HG02763 (cell line): ENCODE data around the gene FAT1.
"Not testable (repeated sequence)": the region's sequence is repeated elsewhere in the genome, so short reads cannot be mapped to it uniquely, and the experiment has no call there.

Experiments
- ATAC-seq: cut with Tn5 transposase; IDR thresholded peaks from one replicate; pipeline ENCODE4 v1.9.1; 2021; ENCODE audit warnings: mild to moderate bottlenecking, moderate library complexity; ENCODE audit not compliant: unreplicated experiment

Gene FAT1

GRCh38 chr4:186659935-186660334 lies 63.7 kb downstream of the FAT1 start:
- ATAC-seq: no peak

GRCh38 chr4:186659456-186659855 lies 64.2 kb downstream of the FAT1 start:
- ATAC-seq: not testable (repeated sequence)

- no peak for ATAC-seq
Measured at GRCh38 chr4:186658657-186659056, 65.0 kb downstream of the FAT1 start.

GRCh38 chr4:186657764-186658163 lies 65.9 kb downstream of the FAT1 start:
- no peak for ATAC-seq

- no peak for ATAC-seq
Measured at GRCh38 chr4:186653969-186654368, 69.7 kb downstream of the FAT1 start.

DNA sequence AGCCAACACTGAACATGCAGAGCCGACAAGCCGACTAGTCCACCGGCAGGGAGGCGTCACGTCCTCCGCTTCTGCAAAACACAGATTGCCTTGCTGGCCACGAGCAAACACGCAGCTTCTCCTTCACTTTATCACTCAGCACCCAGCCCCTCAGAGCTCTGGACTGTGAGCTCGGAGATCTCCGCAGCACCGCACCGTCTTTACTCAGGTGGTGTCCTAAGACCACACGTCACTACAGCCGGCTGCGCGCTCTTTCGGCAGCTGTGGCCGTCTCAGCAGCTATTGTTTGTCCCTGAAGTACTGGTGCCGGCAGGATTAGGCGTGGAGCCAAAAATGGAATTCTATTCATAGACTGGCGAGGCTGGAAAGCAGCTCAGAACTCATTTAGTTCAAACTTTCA lies 72.0 kb downstream of the FAT1 start:
- ATAC-seq: no peak

DNA sequence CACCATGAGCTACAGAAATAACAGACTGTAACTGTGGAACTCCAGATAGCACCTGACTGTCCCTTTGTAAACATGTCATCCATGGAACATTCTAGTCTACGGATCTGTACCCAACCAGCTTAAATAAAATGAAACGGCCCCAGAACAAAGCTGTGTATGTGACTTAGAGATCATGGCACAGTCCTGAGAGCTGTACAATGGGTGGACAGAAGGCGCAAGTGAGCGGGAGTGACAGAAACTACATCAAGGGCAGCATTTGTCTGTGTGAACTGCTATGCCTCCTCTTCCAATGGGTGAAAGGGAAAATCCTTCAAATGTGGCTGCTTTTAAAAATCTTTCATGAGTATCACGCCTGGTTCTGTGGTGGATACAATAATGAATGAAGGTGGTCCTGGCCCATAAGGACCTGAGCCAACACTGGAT lies 72.5 kb downstream of the FAT1 start:
- ATAC-seq: no peak

DNA sequence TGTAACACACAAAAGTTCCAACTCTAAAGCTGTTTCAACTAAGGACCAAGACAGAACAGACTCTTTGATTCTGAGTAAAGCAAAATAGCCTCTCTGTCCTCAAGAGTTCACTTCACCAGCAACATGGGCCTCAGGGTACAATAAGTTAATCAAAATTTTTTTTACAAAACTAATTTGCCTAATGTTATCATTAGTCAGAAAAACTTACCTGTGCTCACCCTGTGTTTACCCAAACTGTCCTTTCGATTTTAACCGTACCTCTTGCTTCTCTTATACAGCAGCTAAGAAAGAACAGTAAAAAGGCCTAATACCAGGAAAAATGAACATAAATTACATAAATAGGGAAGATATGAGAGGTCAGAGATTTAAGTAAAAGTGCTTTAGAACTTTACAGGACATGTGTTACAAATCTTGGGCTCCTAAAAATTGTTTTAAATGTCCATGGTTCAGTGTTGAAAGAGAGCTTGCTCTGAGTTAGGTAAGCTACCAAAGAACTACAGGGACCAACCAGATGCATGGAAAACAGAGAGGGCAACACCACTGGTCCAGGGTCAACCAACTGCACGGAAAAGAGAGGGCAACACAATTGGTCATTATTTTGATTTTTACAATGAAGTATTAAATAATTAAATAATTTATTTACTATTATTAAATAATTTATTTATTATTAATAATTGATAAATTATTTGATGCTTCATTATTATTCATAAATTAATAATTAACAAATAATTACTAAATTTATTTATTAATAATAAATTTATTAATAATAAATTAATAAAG lies 73.1 kb downstream of the FAT1 start:
- ATAC-seq: no peak

DNA sequence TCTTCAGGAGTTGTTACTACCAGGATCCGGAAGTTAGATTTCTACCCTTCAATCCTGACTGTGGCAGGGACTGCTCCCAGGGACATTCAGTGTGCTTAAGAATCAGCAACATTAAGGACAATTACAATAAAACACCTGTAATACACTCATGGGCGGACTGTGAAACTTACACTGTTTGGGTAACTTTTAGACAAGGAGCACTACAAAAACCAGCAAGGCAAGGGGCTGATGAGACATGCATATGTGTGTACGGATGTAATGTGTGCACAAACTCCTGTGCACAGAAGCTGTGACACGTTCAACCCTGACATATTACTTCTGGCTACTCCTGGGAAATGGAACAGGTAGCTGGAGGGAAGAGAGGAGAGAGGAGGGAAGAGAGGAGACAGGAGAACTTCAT lies 75.8 kb downstream of the FAT1 start:
- ATAC-seq: no peak

DNA sequence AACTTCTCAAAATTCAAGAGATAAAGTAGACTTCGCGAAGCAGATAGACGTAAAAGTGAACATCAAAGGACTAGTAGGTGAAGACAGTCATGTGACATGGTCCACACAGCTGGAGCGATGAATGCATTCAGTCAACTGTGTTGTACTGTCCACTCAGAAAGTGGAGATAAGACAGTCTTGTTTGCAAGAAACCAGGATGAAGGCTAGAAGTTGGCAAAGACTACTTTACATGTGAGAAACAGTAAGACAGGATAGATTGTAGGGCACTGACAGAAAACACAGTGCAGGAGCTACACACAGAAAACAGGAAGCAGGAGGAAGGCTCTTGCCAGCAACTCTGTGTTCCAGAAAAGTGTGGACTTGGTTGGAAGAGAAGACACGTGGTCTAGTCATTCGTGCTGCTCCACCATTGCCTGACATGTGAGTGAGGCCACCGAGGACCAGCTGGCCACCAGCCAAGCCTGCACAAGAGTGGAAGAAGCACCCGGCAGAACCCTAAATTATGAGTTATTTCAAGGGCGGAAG lies 78.9 kb downstream of the FAT1 start:
- no peak for ATAC-seq

- ATAC-seq: no peak
Measured at GRCh38 chr4:186644311-186644638, 79.4 kb downstream of the FAT1 start.

DNA sequence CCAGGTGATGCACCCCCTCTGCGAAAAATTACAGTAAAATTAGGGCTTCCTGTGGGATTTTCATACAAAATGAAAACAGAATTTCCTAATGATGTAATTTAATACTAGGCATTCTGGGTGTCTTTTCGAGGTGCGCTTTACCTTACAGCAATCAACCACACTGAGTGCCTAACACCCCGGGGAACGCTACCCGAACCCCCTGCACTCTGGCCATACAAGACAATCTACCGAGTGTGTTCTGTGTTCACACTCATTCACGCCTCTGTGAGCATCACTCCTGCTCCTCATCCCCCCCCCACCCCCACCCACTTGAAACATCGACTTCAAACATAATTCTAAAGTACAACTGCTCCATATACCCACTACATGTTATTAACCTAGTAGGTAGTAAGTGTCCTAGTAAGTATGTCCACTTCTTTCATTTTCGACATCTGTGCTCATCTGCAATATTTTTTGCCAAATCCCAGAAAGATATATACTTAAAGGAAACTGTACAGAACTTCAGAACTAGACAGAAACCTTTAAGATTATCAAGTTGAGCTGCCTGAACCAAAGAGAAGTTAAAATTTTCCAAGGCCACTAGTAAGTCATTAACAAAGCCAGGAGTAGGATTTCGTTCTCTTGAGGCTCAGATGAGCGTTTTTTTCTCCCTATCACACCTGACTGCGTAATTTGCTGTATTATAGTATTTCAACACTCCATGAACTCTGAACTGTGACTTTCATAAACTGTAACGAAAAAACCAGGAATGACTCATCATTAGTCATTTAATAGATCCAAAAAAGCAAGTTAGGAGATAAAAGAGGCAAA lies 80.0 kb downstream of the FAT1 start:
- ATAC-seq: no peak

GRCh38 chr4:186642998-186643397 lies 80.7 kb downstream of the FAT1 start:
- no peak for ATAC-seq

DNA sequence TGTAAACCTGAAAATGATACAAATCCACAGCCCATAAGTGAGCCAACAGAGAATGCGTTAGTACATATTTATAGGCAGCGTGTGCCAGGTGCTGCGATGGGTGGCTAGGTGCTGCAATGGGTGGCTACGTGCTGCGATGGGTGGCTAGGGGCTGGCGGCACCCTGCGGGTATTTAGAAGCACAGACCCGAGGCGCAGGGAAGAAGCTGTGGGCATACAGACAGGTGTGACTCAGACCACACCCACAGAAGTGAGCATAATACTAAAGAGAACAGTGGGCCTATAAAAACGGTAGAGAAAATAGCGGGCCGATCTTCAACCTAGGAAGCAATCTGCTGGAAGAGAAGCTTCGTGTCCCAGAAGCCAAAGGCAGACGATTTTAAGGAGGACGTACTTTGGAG lies 81.1 kb downstream of the FAT1 start:
- no peak for ATAC-seq

DNA sequence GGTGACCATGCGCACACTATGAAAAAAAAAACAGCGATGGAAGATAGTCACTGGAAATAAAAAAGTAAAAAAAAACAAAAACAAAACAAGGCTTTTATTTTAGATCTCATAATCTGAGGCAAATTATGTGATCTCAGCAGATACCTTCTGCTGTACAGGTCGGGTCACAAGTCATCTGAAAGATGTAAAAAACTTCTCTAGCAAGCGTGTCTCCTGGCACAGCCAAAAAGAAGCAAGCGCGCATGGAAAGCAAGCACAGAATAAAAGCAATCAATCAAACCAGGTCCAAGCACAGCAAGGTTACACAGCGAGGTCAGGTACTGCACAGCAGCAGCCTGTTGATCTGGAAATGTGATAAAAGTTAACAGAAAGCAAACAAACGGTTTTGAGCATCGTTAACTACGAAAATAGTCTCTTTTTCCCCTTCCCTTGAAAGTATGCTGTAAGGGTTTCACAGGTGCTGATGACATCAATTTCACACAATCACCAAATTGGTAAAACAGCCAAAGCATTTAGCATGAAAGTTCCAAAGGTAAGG lies 89.0 kb downstream of the FAT1 start:
- ATAC-seq: no peak

GRCh38 chr4:186633844-186634243 lies 89.8 kb downstream of the FAT1 start:
- no peak for ATAC-seq

DNA sequence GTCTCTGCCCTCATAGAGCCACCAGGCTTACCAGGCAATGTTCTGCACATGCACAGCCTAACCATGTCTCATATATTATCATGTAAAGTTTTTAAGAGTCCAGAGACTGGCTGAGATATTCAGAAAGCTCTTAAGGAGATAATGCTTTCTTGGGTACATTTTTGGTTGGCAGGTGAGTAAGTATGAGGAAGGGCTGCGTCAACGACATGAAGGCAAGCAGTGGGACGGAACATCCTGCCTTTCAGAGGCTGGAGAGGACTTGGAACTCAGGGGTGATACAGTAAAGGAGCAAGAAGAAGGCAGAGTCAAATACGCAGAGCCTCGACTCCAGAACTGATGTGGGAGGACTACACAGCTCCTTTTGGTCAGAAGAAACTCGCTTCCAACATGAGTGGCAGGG lies 93.5 kb downstream of the FAT1 start:
- no peak for ATAC-seq

DNA sequence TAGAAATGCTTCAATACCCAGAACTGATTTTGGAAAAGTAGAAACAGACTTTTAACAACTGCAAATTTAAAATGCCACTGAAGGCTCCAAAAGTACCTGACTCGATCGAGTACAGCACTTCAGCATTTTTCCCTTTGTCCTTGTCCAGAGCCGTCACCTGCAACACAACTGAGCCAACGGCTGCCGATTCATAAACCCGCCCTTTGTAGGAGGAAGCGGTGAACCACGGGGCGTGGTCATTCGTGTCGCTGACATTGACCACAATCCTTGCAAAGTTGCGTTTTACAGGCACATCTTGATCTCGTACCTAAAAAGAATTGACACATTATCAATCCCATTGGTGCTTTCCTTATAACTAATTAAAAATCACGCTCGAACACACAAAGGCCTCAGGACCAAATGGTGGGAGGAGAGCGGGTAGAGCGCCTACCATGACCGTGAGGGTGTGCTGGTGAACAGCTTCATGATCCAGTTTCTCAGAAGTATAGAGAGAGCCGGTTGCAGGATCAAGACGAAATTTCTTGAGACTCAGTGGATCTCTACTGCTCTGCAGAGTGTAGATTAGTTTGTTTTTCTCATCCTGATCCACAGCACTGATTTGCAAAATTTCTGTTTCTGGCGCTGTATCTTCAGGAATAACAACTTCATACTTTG lies 95.5 kb downstream of the FAT1 start:
- no peak for ATAC-seq

- no peak for ATAC-seq
Measured at GRCh38 chr4:186627226-186627865, 96.3 kb downstream of the FAT1 start.

GRCh38 chr4:186624951-186625350 lies 98.7 kb downstream of the FAT1 start:
- ATAC-seq: no peak

- ATAC-seq: no peak
Measured at GRCh38 chr4:186623546-186623945, 100.1 kb downstream of the FAT1 start.
